ENCODE measurements around the gene MAML3.

MAML3 gene

GRCh38 chr4:139725236-139725635 lies 428.7 kb downstream of the MAML3 start:
- no peak for DNase-seq (ENCODE audit: extremely low read depth, low read depth)
- TF ChIP-seq, protein P1, sequence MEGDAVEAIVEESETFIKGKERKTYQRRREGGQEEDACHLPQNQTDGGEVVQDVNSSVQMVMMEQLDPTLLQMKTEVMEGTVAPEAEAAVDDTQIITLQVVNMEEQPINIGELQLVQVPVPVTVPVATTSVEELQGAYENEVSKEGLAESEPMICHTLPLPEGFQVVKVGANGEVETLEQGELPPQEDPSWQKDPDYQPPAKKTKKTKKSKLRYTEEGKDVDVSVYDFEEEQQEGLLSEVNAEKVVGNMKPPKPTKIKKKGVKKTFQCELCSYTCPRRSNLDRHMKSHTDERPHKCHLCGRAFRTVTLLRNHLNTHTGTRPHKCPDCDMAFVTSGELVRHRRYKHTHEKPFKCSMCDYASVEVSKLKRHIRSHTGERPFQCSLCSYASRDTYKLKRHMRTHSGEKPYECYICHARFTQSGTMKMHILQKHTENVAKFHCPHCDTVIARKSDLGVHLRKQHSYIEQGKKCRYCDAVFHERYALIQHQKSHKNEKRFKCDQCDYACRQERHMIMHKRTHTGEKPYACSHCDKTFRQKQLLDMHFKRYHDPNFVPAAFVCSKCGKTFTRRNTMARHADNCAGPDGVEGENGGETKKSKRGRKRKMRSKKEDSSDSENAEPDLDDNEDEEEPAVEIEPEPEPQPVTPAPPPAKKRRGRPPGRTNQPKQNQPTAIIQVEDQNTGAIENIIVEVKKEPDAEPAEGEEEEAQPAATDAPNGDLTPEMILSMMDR (IDR thresholded peaks at IDR 0.05; ENCODE audit: low read depth, low read length, missing control alignments) = no peak
- H3K4me3 ChIP-seq (replicated peaks; ENCODE audit: low read depth, low read length) = no peak overlapping the region

GRCh38 chr4:139721789-139722188 lies 432.2 kb downstream of the MAML3 start:
- no peak overlapping the region for H3K4me3 ChIP-seq (replicated peaks; ENCODE audit: low read depth, low read length)
- TF ChIP-seq, protein P1 (IDR thresholded peaks at IDR 0.05; ENCODE audit: low read depth, low read length, missing control alignments) = no peak
- DNase-seq (ENCODE audit: extremely low read depth, low read depth) = no peak

- TF ChIP-seq, protein P1 (IDR thresholded peaks at IDR 0.05; ENCODE audit: low read depth, low read length, missing control alignments) = no peak
- DNase-seq (ENCODE audit: extremely low read depth, low read depth) = no peak
- H3K4me3 ChIP-seq (replicated peaks; ENCODE audit: low read depth, low read length) = no peak overlapping the region
Observed at GRCh38 chr4:139720806-139721205, 433.2 kb downstream of the MAML3 start.

DNA sequence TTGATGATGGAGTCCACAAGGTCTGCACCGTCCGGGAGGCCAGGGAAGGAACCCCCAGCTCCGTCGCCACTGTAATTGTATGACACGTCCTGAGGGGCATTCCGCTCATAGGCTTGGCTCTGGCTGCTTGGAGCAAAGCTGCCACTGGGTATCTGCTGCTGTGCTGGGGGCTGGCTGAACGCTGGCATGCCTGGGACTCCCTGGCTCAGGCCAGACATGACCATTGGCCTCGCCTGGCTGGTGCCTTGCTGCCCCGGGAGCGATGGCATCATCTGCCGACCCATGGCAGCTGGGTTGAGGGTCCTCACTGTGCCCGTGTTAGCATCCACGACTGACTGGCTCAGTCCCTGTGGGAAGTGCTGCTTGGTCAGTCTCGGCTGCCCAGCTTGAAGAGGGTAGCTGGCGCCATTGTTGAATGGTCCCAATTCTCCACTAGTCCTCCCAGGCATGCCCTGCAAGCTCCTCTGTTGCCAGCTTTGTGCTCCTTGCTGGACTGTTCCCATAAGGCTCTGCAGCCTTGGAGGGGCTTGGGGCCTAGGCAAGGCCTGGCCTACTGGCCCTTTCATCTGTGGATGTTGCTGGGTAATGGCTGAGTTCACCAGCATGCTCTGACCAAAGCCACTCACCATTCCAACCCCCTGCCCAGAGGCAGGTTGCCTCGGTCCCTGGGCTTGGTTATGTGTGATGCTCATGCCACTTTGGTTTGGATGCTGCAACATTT lies 434.4 kb downstream of the MAML3 start:
- TF ChIP-seq, protein P1 (IDR thresholded peaks at IDR 0.05; ENCODE audit: low read depth, low read length, missing control alignments) = no peak
- H3K4me3 ChIP-seq (replicated peaks; ENCODE audit: low read depth, low read length) = no peak overlapping the region
- no peak for DNase-seq (ENCODE audit: extremely low read depth, low read depth)

GRCh38 chr4:139718833-139719232 lies 435.2 kb downstream of the MAML3 start:
- H3K4me3 ChIP-seq (replicated peaks; ENCODE audit: low read depth, low read length) = no peak overlapping the region
- TF ChIP-seq, protein P1 (IDR thresholded peaks at IDR 0.05; ENCODE audit: low read depth, low read length, missing control alignments) = no peak

DNA sequence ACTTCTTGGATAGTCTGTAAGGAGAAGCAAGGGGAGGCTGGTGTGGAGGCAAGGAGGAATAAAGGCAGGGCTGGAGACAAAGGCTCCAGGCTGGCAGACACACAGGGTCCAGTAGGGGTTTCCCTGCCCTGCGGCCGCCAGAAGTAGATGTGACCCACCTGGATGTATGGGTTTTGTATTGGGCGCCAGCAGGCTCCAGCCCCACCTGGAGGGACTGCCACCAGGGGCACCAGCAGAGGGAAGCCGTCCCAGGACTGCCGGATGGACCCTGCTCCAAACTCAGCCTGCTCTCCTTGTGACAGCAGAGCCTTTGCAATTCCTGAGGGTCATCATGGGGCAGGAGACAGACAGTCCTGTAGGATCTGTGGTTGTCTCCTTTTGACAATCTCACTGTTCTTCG lies 435.6 kb downstream of the MAML3 start:
- no peak for DNase-seq (ENCODE audit: extremely low read depth, low read depth)
- TF ChIP-seq, protein P1 (IDR thresholded peaks at IDR 0.05; ENCODE audit: low read depth, low read length, missing control alignments) = no peak
- no peak overlapping the region for H3K4me3 ChIP-seq (replicated peaks; ENCODE audit: low read depth, low read length)

More at GRCh38 chr4:139718833-139719232, 435.2 kb downstream of the MAML3 start:
- no peak for DNase-seq (ENCODE audit: extremely low read depth, low read depth)

Measured in HFF-Myc (cell line).